ENCODE data around the gene NPY4R2.
"Not testable (repeated sequence)": the region's sequence is repeated elsewhere in the genome, so short reads cannot be mapped to it uniquely, and the experiment has no call there.

GRCh38 chr10:47920610-47921009, 2.1 kb downstream of the NPY4R2 start:
- TF ChIP-seq POLR2A, CTCF (IDR thresholded peaks at IDR 0.05): not testable (repeated sequence)
